Lung (tissue), 12 donors: ENCODE results near the gene E2F4. TPM values are rescaled to one million over a fixed set of nuclear protein-coding genes. Genes with fewer than 3 reads are reported as not detected.

Experiments used
- ATAC-seq: fragments of 200-7000 bp; cut with Tn5 transposase; one replicate; pipeline ENCODE4 v1.9.1; 2020; ENCODE audit warnings: moderate number of reproducible peaks; ENCODE audit not compliant: insufficient read depth, low FRiP score
- DNase-seq, 3 donors: peaks; one replicate each; pipeline ENCODE4 v3.0.0-alpha.2; 2013 to 2017
- H3K27ac ChIP-seq, 2 donors: one replicate each; pipeline ENCODE4 v1.5.1; 2013; ENCODE audit warnings: mild to moderate bottlenecking in 2 of 2, moderate library complexity in 2 of 2, control low read depth in 1 of 2, inconsistent platforms in 1 of 2, low read depth in 1 of 2, low read length in 1 of 2
- H3K27me3 ChIP-seq, 3 donors: one replicate each; pipeline ENCODE4 v1.5.1; 2013; ENCODE audit warnings: low read length in 2 of 3; ENCODE audit not compliant: control insufficient read depth in 3 of 3, insufficient read depth in 3 of 3
- H3K36me3 ChIP-seq, 4 donors: one replicate each; pipeline ENCODE4 v1.5.1; 2013; ENCODE audit warnings: low read length in 4 of 4, mild to moderate bottlenecking in 1 of 4, moderate library complexity in 1 of 4; ENCODE audit not compliant: control insufficient read depth in 4 of 4, insufficient read depth in 4 of 4
- H3K4me1 ChIP-seq, 5 donors: one replicate each; pipeline ENCODE4 v1.5.1; 2013; ENCODE audit warnings: low read length in 5 of 5, mild to moderate bottlenecking in 2 of 5, moderate library complexity in 1 of 5; ENCODE audit not compliant: control insufficient read depth in 5 of 5, insufficient read depth in 5 of 5
- H3K4me3 ChIP-seq: one replicate; pipeline ENCODE4 v1.5.1; 2013; ENCODE audit warnings: mild to moderate bottlenecking, control low read depth, moderate library complexity
- H3K9ac ChIP-seq, 2 donors: one replicate each; pipeline ENCODE4 v1.5.1; 2013; ENCODE audit warnings: low read length in 2 of 2, control low read depth in 1 of 2; ENCODE audit not compliant: insufficient read depth in 1 of 2
- H3K9me3 ChIP-seq, 4 donors: one replicate each; pipeline ENCODE4 v1.5.1; 2013; ENCODE audit warnings: low read length in 3 of 4, mild to moderate bottlenecking in 1 of 4, moderate library complexity in 1 of 4; ENCODE audit not compliant: control insufficient read depth in 4 of 4, insufficient read depth in 3 of 4
- CTCF ChIP-seq: IDR thresholded peaks from 2 replicates; pipeline ENCODE4 v1.5.1; 2012; ENCODE audit warnings: mild to moderate bottlenecking; ENCODE audit errors: control extremely low read depth, extremely low read depth
- WGBS, 2 donors: extraction: QIAGEN DNeasy Blood & Tissue Kit; methylation state at CpG; one replicate each; pipeline ENCODE4 v1.1.7; 2013; 5-methylcytosine and 5-hydroxymethylcytosine counted together
- polyA plus RNA-seq, 2 donors: library from polyadenylated mRNA; stranded (reverse); fragments of 200-250 nt; gene quantifications; one replicate each; pipeline ENCODE4 v1.2.1, GENCODE V29; 2013
- total RNA-seq, 2 donors: library from RNA; depleted of rRNA in 1 of 2; stranded (reverse); fragments of >200 nt in 1 of 2; gene quantifications; one replicate each; pipeline ENCODE4 v1.2.1, GENCODE V29; 2014 to 2021
- donor health status: control.
- donor health status: control.
- donor health status: Bipolar disorder and iron deficiency.
- donor health status: healthy.
- donor health status: DM: yes; HTN: yes; CAD: no.

Gene E2F4
- total and polyA plus RNA-seq, 4 donors, result 27.8 to 86.1 (median 56.4) TPM

- ATAC-seq (no peak), DNase-seq (no peak)
- no peak overlapping the region for H3K9ac ChIP-seq
- no peaks in the 10 kb centered on the region for H3K9me3 ChIP-seq
- no peak overlapping the region for H3K4me3 ChIP-seq
- peaks cover 0 to 38% (median 10%) of the 10 kb centered on the region in 5 donors for H3K4me1 ChIP-seq
- peak overlapping the region in 1 of 2 donors; percentile 90 for H3K27ac ChIP-seq
- no peaks in the 10 kb centered on the region for H3K36me3 ChIP-seq
- peaks cover 0 to 70% (median 41%) of the 10 kb centered on the region in 3 donors for H3K27me3 ChIP-seq
- 56 to 57% methylated on average over 9 of the region's 9 CpGs for WGBS, 2 donors
- TF ChIP-seq CTCF, result no peak
Observed at GRCh38 chr16:67169011-67169451, 22.9 kb upstream of the E2F4 start.

GRCh38 chr16:67169642-67170167 is 22.2 kb upstream of the E2F4 start:
- ATAC-seq (no peak), DNase-seq (peak; percentile 64 to 71 (median 64))
- H3K36me3 ChIP-seq, result no peaks in the 10 kb centered on the region
- peaks cover 0 to 40% (median 16%) of the 10 kb centered on the region in 5 donors for H3K4me1 ChIP-seq
- WGBS, 2 donors, result 8 to 10% methylated on average over 22 to 24 of the region's 24 CpGs
- peak; percentile 4 for TF ChIP-seq CTCF
- peaks cover 0 to 64% (median 39%) of the 10 kb centered on the region in 3 donors for H3K27me3 ChIP-seq
- no peaks in the 10 kb centered on the region for H3K9me3 ChIP-seq
- H3K9ac ChIP-seq, result no peak overlapping the region
- peak overlapping the region; percentile 70 to 90 for H3K27ac ChIP-seq
- H3K4me3 ChIP-seq, result no peak overlapping the region

- H3K9me3 ChIP-seq, result no peaks in the 10 kb centered on the region
- DNase-seq (peak; percentile 79 to 84 (median 81)), ATAC-seq (peak; percentile 73)
- peaks cover 0 to 58% (median 32%) of the 10 kb centered on the region in 3 donors for H3K27me3 ChIP-seq
- peaks cover 0 to 41% (median 16%) of the 10 kb centered on the region in 5 donors for H3K4me1 ChIP-seq
- 1 to 2% methylated on average over 37 to 50 of the region's 50 CpGs for WGBS, 2 donors
- peak within 1 kb of the TSS in 1 of 2 donors; percentile 8 for H3K9ac ChIP-seq
- no peaks in the 10 kb centered on the region for H3K36me3 ChIP-seq
- peak within 1 kb of the TSS; percentile 34 for H3K4me3 ChIP-seq
- TF ChIP-seq CTCF, result no peak
- peak within 1 kb of the TSS; percentile 70 to 90 for H3K27ac ChIP-seq
Observed at GRCh38 chr16:67170168-67170948, 21.6 kb upstream of the E2F4 start, which contains the start of gene NOL3. TSS of gene NOL3 (plus strand) at chr16:67170538.
